Panc1 (cell line): ENCODE results near the gene FUT2. TPM values are rescaled to one million over a fixed set of nuclear protein-coding genes. Genes with fewer than 3 reads are reported as not detected.

Experiments used
- ATAC-seq: fragments of 200-7000 bp; cut with Tn5 transposase; 2 replicates; pipeline ENCODE4 v1.9.1; 2020; ENCODE audit warnings: mild to moderate bottlenecking, moderate library complexity
- BruUV-seq: library from RNA; stranded (reverse); fragments of 400-500 nt; replicated peaks from 2 replicates; lab custom pipeline; 2021; lab: Mats Ljungman, UMichigan
- CTCF ChIA-PET: fragments of 300-600 bp; sonication (Branson Sonifier 250); formaldehyde crosslinking; loops from one replicate; lab custom pipeline; 2022; ENCODE audit warnings: antibody characterized with exemption; lab: Charles Lee
- POLR2A ChIA-PET: fragments of 300-600 bp; sonication (Branson Sonifier 250); formaldehyde crosslinking; loops from one replicate; lab custom pipeline; 2022; ENCODE audit warnings: antibody characterized with exemption; lab: Charles Lee
- DNase-seq: peaks from one replicate; pipeline ENCODE4 v3.0.0-alpha.2; 2010; ENCODE audit warnings: low read depth, low spot score
- H3K27ac ChIP-seq: 2 replicates; pipeline ENCODE4 v1.5.1; 2011; ENCODE audit warnings: mild to moderate bottlenecking, low read length, inconsistent platforms
- H3K27me3 ChIP-seq: fragments of 200-500 bp; sonication (Bioruptor generic); 2 replicates; pipeline ENCODE4 v1.6.0; 2014; ENCODE audit warnings: low read length, inconsistent platforms; ENCODE audit not compliant: control insufficient read depth, insufficient read depth
- H3K36me3 ChIP-seq: fragments of 200-500 bp; sonication (Bioruptor generic); 2 replicates; pipeline ENCODE4 v1.5.1; 2014; ENCODE audit warnings: inconsistent platforms, mild to moderate bottlenecking, low read length, moderate library complexity; ENCODE audit not compliant: control insufficient read depth, insufficient read depth
- H3K4me1 ChIP-seq: 2 replicates; pipeline ENCODE4 v1.5.1; 2011; ENCODE audit warnings: inconsistent platforms, mild to moderate bottlenecking, low read length, moderate library complexity; ENCODE audit not compliant: control insufficient read depth, insufficient read depth
- H3K4me3 ChIP-seq, 2 experiments: 2 replicates each; pipeline ENCODE4 v1.5.1; 2011 to 2012; ENCODE audit warnings: low read depth in 2 of 2, low read length in 2 of 2, mild to moderate bottlenecking in 2 of 2, inconsistent platforms in 1 of 2, moderate library complexity in 1 of 2
- H3K9me3 ChIP-seq: fragments of 200-500 bp; sonication (Bioruptor generic); 2 replicates; pipeline ENCODE4 v1.5.1; 2014; ENCODE audit warnings: low read depth, mild to moderate bottlenecking, inconsistent platforms, low read length, moderate library complexity; ENCODE audit not compliant: control insufficient read depth, insufficient read depth
- CTCF ChIP-seq: fragments of 450-650 bp; IDR thresholded peaks from 2 replicates; pipeline ENCODE4 v1.5.1; 2017; ENCODE audit warnings: mild to moderate bottlenecking
- POLR2AphosphoS5 ChIP-seq: IDR thresholded peaks from 2 replicates; pipeline ENCODE4 v1.6.1; 2012; ENCODE audit warnings: mild to moderate bottlenecking, low read depth, low read length, moderate library complexity
- REST ChIP-seq, 2 experiments: IDR thresholded peaks; 2 replicates each; pipeline ENCODE4 v1.6.1; 2011 to 2012; ENCODE audit warnings: low read depth in 2 of 2, control low read depth in 1 of 2, low read length in 1 of 2, mild to moderate bottlenecking in 1 of 2, moderate library complexity in 1 of 2; ENCODE audit not compliant: insufficient read depth in 1 of 2
- SIN3A ChIP-seq: IDR thresholded peaks from 2 replicates; pipeline ENCODE4 v1.6.1; 2012; ENCODE audit warnings: low read depth, mild to moderate bottlenecking, low read length, moderate library complexity, borderline replicate concordance; ENCODE audit not compliant: insufficient read depth
- TCF7L2 ChIP-seq: IDR thresholded peaks from 2 replicates; pipeline ENCODE4 v1.6.1; 2011; ENCODE audit warnings: mild to moderate bottlenecking, low read depth, low read length, inconsistent platforms
- in situ Hi-C: cut with HindIII; loops from 2 replicates; pipeline ENCODE4 v1.10.0; 2016; ENCODE audit warnings: low sequenced_read_pairs, low pct_unique_long_range_greater_than_20kb
- intact Hi-C: fragments of 100-400 bp; cut with micrococcal nuclease; formaldehyde crosslinking; loops from one replicate; pipeline ENCODE4 v1.10.0; 2022; ENCODE audit not compliant: unreplicated experiment
- total RNA-seq: library from RNA; stranded (reverse); gene quantifications from one replicate; pipeline ENCODE4 v1.2.1, GENCODE V29; 2021; ENCODE audit not compliant: unreplicated experiment

Gene FUT2
- total RNA-seq, 1 experiment from 2014 or later = 0.08 TPM

DNA sequence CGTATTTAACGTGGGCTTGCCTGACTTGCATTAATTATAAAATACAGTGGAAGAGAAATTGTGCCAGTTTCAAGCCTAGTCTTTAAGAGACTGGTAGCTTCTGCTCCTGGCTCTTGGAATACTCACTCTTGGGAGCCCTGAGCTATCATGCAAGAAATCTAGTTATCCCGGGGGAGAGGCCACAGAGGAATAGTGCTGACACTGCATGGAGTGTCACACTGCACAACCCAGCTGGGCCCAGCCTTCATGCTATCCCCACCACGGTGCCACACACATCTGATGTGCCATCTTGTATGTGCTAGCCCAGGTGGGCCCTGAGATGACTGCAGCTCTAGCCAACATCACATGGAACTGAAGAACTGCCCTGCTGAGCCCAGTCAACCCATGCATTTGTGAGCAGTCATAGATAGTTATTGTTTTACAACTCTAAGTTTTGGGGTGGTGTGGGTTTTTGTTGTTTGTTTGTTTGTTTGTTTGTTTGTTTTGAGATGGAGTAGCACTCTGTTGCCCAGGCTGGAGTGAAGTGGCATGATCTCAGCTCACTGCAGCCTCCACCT is 15.4 kb downstream of the FUT2 start:
- no peaks in the 10 kb centered on the region; the same call in 1 of the 2 replicates for H3K36me3 ChIP-seq
- CTCF ChIA-PET = no interaction called here
- POLR2A ChIA-PET = no interaction called here
- H3K27ac ChIP-seq = no peak overlapping the region
- no peaks in the 10 kb centered on the region for H3K27me3 ChIP-seq
- TF ChIP-seq REST (IDR thresholded peaks at IDR 0.05; ENCODE audit: insufficient read depth in 1 of 2, low read depth in 2 of 2, low read length in 1 of 2) (no peak), POLR2AphosphoS5 (no peak), SIN3A (no peak), TCF7L2 (no peak), CTCF (no peak)
- ATAC-seq = no peak
- H3K4me3 ChIP-seq = no peak overlapping the region
- H3K4me1 ChIP-seq = no peaks in the 10 kb centered on the region
- H3K9me3 ChIP-seq = no peaks in the 10 kb centered on the region
- DNase-seq = no peak
- in situ Hi-C loops (no loop called here), intact Hi-C loops (no loop called here)
- BruUV-seq = no TSS peak

DNA sequence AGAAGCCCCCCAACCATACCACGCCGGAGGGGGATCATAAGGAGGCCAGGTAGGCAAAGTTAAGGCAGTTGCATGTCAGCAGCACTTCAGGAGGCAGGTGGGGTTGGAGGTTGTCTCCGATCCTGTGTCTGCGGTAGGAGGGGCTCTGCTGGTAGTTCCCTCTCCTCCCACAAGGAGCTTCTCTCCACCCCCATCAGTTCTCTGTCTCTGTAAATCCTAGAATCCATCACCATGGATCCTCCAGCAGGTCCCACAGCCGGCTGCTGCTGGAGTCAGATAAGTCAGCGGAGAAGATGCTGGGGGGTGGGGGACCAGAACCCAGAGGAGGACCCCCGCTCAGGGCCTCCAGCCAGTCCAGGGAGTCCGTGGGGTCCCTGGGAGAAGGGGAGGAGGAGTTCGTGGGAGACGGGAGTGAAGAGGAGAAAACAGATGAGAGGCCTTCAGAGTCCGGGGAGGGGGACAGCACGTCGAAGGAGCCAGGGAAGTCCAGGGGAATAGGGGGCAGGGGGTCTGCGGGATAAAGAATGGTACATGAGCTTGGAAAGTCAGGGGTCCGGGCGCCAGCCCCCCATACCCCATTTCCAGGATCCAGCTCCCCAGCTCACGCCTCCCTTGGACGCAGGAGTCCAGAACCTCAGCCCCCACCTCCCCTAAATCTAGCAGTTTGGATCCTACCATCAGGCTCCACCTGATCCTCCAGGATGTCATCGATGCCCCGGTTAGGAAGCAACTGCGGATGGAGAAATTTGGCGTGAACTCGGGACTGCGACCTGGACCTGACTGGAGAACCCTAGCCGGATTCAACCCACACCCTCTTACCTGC is 17.5 kb downstream of the FUT2 start:
- no peak for TF ChIP-seq CTCF
- TF ChIP-seq POLR2AphosphoS5 = no peak
- no peak for TF ChIP-seq SIN3A
- no peak for TF ChIP-seq REST (IDR thresholded peaks at IDR 0.05; ENCODE audit: insufficient read depth in 1 of 2, low read depth in 2 of 2, low read length in 1 of 2)
- no peak for TF ChIP-seq TCF7L2
- Histone ChIP-seq H3K27ac (peak overlapping the region; percentile 79), H3K4me1 (no peaks in the 10 kb centered on the region; the same call in 1 of the 2 replicates), H3K36me3 (no peaks in the 10 kb centered on the region; the same call in 1 of the 2 replicates), H3K9me3 (no peaks in the 10 kb centered on the region), H3K4me3 (peak overlapping the region; percentile 75 to 80), H3K27me3 (no peaks in the 10 kb centered on the region)
- no TSS peak for BruUV-seq
- intact Hi-C loops = no loop called here
- in situ Hi-C loops = no loop called here
- ChIA-PET POLR2A (no interaction called here), CTCF (interaction anchor here (0.6 kb wide), 1 partner anchor 65 kb away, joined by 5 read pairs; no protein-coding TSS in a partner anchor)
- ATAC-seq = no peak
- DNase-seq = no peak
